Fibroblast of skin of left quadriceps (primary cell): ENCODE measurements around the gene KCNA10.
A peak's percentile ranks its signal among the peaks of the same experiment; 100 is the strongest.
"Not testable (repeated sequence)": the region's sequence is repeated elsewhere in the genome, so short reads cannot be mapped to it uniquely, and the experiment has no call there.

Experiments
- DNase-seq, 2 experiments: peaks; one replicate each; pipeline ENCODE4 v3.0.0-alpha.2; 2013; ENCODE audit warnings: low read depth in 2 of 2

Gene KCNA10

GRCh38 chr1:110533230-110533629, 14.3 kb upstream of the KCNA10 start:
- no peak for DNase-seq

GRCh38 chr1:110529011-110529410, 10.0 kb upstream of the KCNA10 start:
- DNase-seq: no peak

DNA sequence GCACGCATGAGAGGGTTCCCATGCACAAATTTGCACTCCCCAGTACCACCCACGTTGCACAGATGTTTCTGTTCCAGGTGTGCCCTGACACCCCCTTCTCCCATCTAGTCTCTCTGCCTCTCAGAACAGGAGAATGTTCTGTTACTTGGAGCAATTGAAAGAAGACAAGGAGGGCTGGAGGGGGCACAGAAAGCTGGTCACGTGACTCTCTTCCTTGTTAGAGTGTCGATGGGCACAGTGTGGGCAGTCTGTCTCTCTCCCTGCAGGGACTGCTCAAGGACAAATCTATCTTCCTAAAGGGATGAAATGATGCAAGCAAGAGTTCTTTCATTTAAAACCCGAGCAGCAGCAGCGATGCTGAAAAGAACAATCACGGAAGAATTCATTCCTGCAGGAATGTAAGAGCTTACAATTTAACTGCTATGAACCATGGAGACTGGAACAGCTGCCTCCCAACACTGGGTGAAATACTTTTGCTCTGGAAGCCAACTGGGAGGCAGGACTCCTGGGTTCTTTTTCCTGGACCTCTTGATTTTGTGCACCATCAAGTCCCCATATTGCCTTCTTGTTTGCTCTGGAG, 7.3 kb upstream of the KCNA10 start:
- no peak for DNase-seq

DNA sequence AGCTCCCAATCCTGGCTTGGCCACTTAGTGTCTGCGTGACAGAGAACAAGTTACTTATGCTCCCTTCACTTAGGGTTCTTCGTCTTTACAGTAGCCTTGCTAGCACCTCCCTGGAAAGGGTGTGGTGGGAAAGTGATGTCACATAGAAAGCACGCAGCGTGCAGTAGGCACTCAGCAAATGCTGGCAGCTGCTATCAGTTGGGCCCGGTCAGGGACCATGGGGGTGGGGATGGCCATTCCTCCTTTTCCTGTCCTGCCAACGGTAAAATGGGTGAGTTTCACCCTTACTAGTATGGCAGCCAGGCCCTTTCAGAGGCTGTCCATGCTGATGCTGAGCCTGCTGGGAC, 6.2 kb upstream of the KCNA10 start:
- no peak for DNase-seq

DNA sequence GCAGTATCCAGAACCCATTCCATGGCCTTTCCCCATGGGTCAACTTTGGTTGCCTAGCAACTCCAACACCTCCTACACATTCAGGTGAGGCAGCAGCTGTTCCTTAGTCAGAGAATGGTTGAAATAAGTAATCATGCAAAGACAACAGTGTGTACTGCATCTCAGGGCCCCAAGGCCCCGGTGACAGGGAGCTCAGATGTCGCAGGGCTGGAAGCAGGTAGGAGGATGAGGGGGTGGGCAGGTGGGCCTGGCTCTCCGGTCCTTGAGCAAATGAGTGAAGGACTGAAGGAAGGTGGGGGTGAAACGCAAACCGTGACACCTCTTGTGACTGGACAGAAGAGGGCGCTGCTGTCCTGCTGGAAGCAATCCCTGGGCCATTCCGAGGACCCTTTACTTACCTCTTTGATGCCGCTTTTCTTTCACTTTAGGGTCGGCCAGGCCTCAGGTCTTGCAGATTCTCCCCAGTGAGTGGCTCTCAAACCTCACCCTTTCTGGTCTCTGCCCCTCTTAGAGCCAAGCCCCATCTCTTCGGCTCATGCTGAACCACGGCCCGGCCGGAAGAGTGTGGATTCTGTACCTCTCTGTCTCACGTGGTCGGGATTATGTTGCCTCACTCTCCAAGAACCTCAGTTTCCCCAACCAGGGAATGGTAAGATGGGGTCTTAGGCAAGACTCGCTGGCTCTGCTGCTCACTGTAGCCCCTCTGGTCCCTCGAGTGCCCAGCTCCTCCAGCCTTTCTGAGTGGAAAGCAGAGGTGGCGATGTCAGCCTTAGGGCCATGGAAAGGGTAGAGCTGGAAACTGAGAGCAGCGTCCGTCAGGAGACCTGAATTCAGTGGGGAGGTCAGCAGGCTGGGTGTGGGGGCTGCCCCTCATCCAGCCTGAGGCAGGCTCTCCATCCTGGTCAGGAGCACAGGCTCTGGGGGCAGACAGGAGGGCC, 5.6 kb upstream of the KCNA10 start:
- DNase-seq: peak in 1 of 2 experiments; percentile 1

- no peak for DNase-seq
Measured at GRCh38 chr1:110523011-110523410, 4.0 kb upstream of the KCNA10 start.

GRCh38 chr1:110522560-110522959, 3.6 kb upstream of the KCNA10 start:
- no peak for DNase-seq

GRCh38 chr1:110520827-110521226, 1.9 kb upstream of the KCNA10 start:
- no peak for DNase-seq

- DNase-seq: no peak
Measured at GRCh38 chr1:110515891-110516290, 3.1 kb downstream of the KCNA10 start.

DNA sequence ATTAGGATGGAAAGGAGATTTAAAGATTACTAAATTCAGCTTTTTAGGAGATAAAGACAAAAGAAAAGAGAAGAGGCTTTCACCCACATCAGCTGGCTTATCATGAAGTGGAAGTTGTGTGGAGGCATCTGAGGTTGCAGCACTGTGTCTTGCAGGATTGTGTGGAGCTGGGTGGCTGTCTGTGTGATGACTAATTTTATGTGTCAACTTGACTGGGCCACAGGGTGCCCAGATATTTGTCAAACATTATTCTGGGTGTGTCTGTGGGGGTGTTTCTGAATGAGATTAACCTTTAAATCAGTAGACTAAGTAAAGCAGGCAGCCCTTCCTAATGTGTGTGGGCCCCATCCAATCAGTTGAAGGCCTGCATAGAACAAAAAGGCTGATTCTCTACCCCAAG, 3.9 kb downstream of the KCNA10 start:
- DNase-seq: no peak

DNA sequence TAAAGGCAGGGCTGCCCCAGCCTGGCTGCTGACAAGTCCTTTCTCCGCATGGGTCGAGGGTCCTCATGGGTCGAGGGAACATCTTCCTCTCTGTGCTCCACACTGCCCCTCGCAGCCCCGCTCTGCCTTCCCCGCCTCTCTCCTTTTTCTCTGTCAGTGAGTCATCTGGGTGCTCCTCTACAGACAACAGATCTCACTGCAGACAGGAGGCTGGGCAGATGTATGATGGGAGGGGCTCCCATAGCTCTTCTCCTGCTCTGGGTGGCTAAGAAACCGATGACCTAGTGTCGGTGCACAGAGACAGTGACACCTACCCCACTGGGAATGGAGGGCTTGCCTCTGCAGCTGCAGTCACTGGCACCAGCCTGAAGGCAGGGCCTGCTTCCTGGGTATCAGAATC, 5.5 kb downstream of the KCNA10 start:
- no peak for DNase-seq

DNA sequence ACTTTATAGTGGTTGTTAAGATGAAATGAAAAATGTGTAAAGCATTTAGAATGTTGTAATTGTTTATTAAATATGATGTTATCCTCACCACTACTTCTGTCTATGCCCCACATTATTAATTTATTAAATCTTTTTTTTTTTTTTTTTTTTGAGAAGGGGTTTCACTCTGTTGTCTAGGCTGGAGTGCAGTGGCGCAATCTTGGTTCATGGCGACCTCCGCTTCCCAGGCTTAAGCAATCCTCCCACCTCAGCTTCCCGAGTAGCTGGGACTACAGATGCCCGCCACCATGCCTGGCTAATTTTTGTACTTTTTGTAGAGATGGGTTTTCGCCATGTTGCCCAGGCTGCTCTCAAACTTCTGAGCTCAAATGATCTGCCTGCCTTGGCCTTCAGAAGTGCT, 7.5 kb downstream of the KCNA10 start:
- no peak for DNase-seq

DNA sequence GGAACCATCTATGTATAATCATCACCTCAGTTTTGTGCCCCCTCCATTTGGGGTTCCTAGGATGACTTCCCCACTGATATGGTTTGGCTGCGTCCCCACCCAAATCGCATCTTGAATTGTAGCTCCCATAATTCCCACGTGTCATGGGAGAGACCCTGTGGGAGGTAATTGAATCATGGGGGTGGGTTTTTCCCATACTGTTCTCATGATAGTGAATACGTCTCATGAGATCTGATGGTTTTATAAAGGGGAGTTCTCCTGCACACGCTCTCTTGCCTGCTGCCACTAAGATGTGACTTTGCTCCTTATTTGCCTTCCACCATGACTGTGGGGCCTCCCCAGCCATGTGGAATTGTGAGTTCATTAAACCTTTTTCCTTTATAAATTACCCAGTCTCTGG, 8.1 kb downstream of the KCNA10 start:
- not testable (repeated sequence) for DNase-seq

DNA sequence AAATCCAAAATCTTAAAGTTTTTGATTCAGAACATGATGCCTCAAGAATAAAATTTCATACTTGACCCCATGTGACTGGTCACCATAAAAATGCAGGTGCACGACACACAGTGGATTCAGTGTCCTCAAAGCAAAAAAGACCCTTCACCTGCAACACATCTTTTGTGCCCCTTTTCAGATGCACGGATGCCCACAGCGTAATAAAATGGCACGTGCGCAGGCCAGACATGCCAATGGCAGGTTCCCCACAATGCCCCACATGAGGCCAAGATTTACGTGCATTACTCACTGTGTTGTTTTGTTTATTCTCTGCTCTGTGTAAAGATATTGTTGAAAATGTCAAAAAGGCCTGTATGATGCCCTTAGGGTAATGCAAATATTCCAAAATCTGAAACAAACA, 9.3 kb downstream of the KCNA10 start:
- no peak for DNase-seq

DNA sequence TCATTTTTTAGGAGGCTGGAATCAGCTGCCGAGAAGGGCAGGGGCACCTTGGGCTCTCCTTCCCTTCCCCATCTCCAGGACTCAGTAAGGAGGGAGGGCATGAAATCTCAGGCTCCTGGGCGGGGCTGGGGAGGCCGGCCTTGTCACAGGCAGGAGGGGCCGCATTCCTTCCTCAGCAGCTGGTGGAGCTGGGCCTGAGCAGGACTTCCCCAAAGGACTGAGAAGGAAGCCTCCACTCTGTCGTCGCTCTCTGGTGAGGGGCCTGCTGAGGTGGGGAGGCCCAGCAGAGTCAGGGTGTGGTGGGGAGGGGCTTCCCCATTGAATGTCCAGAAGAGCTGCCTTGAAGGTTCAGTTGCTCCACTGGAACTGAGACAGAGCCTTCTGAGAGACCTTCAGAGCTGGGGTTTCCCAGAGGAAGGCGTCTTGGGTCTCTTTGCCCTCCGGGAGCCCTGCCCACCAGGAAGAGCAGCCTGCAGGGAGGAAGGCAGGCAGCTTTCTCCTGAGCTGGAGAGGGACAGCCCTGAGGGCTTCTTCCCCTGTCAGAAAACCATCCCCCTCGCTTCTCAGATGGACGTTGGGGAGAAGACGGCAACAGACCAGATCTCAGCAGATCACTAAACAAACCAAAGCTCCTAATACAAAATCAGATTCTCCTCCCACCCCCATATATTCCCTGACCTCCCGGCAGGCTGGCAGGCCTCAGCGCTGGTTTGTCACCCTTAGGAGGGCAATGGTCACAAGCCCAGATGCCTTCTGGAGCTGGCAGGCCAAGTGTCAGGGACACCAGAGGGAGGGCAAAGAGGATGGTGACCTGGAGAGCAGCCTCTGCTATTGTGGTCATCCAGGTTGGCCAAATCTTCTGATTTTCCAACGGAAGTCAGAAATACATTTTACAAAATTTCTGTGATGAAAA, 10.7 kb downstream of the KCNA10 start:
- no peak for DNase-seq

GRCh38 chr1:110506541-110506940, 12.4 kb downstream of the KCNA10 start:
- no peak for DNase-seq

- DNase-seq: no peak
Measured at GRCh38 chr1:110505596-110505995, 13.4 kb downstream of the KCNA10 start.

DNA sequence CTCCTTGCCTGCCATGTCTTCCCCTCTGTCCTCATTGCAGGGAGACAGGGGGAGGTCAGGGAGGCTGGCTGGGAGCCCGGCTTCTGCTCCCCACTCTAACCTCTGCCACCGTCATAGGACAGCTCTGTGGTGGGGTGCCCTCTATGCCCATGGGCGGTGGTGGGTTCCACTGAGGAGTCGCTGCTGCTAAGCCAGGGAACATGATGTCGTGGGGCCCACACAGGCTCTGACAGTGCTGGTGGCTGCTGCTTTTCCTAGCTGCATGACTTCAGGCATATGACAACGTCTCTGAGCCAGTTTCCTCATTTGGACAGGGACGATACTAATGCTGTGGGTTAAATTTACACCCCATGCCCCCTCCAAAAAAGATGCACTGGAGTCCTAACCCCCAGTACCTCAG, 14.7 kb downstream of the KCNA10 start:
- DNase-seq: no peak

DNA sequence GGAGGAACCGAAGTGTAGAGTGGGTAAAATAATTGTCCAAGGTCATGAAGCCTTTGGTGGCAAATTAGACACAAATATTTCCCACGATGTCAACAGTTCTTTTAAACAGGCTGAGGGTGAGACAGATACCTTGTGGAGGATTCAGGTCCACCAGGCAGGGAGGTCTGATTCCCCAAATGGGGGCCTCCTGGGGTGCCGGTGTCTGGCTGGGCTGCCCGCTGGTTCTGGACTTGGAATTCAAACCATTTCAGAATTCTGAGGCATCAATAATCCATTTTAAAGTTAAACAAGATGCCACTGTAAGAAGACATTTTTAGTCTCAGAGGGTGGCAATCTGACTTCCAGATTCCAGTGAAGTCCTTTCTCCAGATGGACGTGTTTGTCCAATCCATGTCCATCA, 15.5 kb downstream of the KCNA10 start:
- no peak for DNase-seq

DNA sequence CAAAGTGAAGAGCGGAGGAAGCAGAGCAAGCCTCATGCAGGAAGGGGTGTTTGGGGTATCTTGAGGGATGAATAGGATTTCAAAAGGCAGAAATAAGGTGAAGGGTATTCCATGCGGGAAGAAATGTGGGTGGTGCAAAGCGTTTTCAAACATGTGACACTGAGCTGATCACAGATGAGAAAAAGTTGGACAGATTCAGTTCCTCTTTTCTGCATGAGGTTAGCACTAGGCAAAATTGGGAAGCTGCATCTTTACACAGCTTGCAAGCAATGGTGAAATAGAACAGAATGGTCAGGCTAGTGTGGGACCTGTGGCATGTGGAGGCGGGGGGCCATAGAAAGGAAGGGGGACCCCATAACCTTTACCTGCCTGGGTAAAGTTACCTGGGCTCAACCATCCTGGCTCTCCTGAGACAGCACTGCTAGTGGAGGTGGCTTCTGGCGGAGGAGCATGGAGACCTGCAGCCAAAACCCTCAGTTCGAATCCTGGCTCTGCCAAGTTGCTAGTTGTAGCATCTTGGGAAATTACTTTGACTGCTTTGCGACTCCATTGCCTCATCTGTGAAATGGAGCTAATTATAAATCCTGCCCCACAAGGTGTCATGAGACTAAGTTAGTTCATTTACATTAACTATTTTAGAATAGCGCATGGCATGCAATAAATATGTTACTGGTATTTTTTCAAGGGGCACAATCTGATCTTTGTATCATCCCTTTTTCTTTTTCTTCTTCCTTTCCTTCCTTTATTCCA, 16.4 kb downstream of the KCNA10 start:
- no peak for DNase-seq

DNA sequence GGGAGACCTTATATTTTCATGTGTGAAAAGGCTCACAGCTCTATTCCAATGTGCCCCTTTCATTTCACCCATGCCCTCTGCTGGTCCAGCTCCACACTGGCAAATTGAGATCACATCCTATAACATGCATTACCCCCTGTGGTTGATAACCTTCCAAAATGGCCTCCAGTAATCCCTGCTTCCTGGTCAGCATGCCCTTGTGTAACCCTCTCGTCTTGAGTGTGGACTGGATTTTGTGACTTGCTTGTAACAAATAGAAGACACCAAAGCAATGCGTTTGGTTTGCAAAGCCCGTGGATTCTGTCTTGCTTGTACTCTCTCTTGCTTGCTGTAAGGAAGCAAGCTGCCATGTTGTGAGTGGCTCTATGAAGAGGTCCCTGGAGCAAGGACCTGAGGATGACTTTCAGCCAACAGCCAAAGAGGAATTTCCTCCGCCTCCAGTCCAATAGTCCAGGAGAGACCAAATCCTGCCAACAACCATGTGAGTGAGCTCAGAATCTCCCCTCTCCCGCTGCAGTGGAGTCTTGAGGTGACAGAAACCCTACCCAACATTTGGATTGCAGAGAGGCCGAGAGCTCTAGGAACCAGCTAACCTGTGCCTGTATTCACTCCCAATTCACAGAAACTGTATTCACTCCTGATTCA, 17.4 kb downstream of the KCNA10 start:
- no peak for DNase-seq
